NCI-H1105 treated with DMSO at 0.1 percent for 48 hours (cell line): Measurements from ENCODE around the gene USP36.
"Not testable (repeated sequence)": the region's sequence is repeated elsewhere in the genome, so short reads cannot be mapped to it uniquely, and the experiment has no call there.

ENCODE experiments used
- DNase-seq: peaks from one replicate; lab custom pipeline; 2025; lab: John Stamatoyannopoulos, UW

Gene USP36

GRCh38 chr17:78767806-78768205 lies 72.8 kb downstream of the USP36 start:
- DNase-seq = no peak

GRCh38 chr17:78766743-78767294 lies 73.8 kb downstream of the USP36 start:
- DNase-seq = no peak

GRCh38 chr17:78766225-78766624 lies 74.4 kb downstream of the USP36 start:
- no peak for DNase-seq

GRCh38 chr17:78765821-78766220 lies 74.8 kb downstream of the USP36 start:
- DNase-seq = no peak

GRCh38 chr17:78764871-78765270 lies 75.7 kb downstream of the USP36 start:
- no peak for DNase-seq

GRCh38 chr17:78763561-78763960 lies 77.1 kb downstream of the USP36 start:
- DNase-seq = no peak

GRCh38 chr17:78761789-78762406 lies 78.7 kb downstream of the USP36 start:
- no peak for DNase-seq

GRCh38 chr17:78759969-78760352 lies 80.7 kb downstream of the USP36 start:
- DNase-seq = no peak

- peak; percentile 55 for DNase-seq
These were observed 81.2 kb downstream of the USP36 start for GRCh38 chr17:78759203-78759968.

- DNase-seq = no peak
These were observed 87.0 kb downstream of the USP36 start for GRCh38 chr17:78753316-78754250.

- no peak for DNase-seq
These were observed 89.0 kb downstream of the USP36 start for GRCh38 chr17:78751447-78752161.

GRCh38 chr17:78751000-78751399 lies 89.6 kb downstream of the USP36 start:
- not testable (repeated sequence) for DNase-seq

GRCh38 chr17:78748730-78749317 lies 91.8 kb downstream of the USP36 start:
- DNase-seq = no peak

- no peak for DNase-seq
These were observed 92.4 kb downstream of the USP36 start for GRCh38 chr17:78748048-78748729.

- no peak for DNase-seq
These were observed 93.1 kb downstream of the USP36 start for GRCh38 chr17:78747488-78747887.

GRCh38 chr17:78746949-78747269 lies 93.7 kb downstream of the USP36 start:
- DNase-seq = no peak

- DNase-seq = no peak
These were observed 94.2 kb downstream of the USP36 start for GRCh38 chr17:78746263-78746948.
